NCI-H2196 (cell line): ENCODE data around the gene HUNK.
"Not testable (repeated sequence)": the region's sequence is repeated elsewhere in the genome, so short reads cannot be mapped to it uniquely, and the experiment has no call there.

ENCODE experiments used
- DNase-seq: peaks from one replicate; lab custom pipeline; 2025; ENCODE audit not compliant: unreplicated experiment; lab: John Stamatoyannopoulos, UW

HUNK gene

DNA sequence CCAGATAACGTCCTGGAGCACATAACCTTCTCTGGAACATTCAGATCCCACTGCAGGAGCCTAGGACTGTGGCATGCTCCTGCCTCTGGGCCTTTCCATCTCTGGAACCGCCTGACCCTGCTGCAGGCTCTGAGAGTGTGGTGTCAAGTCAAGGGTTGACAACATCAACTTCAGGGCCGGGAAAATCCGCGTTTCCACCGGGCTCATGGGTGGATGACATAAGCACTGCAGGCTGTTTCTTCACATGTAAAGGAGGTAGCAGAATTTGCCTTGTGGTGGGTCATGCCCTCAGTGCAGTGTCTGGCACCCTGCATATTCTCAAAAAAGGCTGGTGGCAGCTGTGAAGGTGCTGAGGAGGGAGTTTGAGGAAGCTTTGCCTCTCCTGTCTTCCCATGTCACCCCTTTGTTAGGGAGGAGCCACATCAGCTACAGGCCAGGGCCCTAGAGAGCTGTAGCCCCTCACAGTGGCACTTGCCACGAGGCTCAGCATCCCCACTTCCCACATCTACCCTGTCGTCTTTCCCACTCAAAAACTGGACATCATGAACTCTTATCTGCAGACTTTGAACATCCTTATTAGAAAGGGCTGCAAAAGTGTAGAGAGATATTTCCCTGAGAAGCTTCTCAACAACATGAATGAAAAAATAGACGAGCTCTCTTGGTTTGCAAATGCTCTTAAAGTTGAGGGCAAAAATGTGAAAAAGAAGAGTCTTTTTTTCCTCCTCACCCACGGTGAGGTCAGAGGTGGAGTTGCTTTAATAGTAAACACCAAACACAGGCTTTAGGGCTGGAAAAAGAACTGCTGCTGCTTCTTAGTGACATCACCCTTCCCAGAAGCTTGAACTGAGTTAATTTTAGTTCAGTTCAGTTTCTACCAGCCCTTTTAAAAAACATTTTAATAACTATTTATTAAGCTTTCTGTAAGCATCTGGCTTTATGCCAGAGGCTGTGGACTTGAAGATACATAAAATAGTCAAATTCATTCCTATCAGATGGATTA, 121.3 kb downstream of the HUNK start:
- no peak for DNase-seq

DNA sequence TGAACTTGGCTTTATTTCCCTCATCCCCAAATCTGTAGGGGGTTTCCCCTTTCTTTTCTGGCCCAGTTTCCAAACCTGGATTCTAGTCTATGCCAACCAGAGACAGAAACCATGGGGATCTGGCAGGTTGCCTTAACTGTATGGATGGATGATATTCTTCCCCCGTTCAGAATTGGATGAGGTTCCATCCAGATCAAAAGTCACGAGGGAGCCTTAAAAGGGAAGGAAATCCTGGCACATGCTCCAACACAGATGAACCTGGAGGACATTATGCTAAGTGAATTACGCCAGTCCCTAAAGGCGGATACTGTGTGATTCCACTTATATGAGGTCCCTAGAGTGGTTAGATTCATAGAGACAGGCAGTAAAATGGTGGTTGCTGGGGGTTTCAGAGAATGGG, 124.4 kb downstream of the HUNK start:
- no peak for DNase-seq

DNA sequence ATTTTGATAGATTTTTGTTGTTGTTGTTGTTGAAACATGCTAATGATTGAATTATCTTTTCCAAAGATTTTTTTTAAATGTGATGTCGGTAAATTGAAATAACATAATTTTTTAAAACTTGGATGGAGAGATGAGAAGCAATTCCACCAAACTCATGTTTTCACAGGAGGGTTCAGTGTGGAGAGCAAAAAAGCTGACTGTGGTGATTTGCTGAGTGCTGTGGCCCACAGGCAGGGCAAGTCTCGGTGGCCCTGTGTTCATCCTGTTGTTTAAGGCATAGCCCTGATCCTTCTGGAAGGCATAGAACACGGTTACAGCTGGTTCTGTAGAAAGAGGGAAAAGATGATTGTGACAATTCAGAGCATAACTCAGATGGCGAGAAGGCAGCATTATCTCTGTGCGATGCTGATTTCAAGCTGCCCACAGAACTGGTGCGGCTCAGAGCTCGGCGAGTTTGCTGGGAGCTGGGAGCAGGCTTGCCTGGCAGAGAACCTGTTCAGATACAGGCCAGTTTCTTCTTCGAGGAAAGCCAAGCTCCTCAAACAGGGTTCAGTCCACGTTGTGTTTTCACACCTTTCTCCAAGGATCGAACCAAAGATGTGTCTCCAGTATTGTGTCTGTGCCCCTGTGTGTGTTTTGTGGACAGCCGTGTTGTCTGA, 127.1 kb downstream of the HUNK start:
- no peak for DNase-seq

DNA sequence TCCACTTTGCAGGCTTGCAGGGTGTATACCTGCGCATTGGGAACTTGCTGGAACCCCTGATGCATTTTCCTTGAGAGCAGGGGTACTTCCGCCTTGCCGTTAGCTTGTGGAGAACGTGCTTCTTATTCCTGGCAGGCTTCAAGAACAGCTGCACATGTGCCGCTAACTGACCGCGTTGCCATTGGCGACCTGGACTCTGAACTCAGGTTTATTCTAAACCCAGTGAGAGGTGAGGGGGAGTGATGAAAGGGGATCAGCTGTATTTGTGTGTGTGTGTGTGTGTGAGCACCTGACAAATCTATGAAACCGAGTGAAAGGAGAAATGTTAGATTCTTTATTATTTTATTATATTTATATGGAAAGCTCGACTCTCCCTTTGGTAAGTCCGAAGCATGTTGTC, 128.6 kb downstream of the HUNK start:
- DNase-seq, result no peak

GRCh38 chr21:32003411-32003810, 130.6 kb downstream of the HUNK start:
- no peak for DNase-seq

DNA sequence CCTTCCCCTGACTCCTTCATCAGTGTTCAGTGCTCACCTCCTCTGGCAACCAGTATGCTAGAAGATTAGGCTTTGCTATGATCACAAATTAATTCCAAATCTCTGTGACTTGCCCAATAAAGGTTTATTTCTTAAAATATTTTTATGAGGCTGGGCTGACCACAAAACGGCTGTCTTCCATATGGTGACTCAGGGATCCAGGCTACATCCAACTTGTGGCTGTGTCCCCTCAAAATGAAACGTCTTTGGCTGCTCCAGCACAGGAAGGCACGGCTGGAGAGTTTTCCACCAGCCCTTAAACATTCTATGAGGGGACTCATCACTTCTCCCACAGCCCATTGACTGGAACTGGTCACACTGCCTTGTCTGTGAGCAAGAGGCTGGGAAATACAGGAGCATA, 131.5 kb downstream of the HUNK start:
- DNase-seq, result no peak

DNA sequence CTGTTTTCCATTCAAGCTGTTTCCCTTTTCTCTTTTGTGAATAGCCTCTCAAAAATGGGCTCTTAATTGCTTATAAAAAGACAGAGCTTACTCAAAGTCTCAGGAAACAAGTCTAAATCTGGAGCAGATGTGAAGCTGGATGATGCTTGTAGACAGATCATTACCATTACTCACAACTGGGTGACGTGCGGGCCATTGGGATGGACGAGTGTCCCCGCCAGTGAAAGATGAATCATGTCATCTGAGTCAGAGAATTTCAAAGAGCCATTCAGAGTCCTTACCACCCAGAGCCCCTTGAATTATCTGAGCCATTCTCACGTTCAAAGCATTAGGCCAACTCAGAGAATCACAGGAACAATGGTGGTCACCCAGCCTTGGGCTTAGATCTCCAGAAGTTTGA, 134.6 kb downstream of the HUNK start:
- no peak for DNase-seq

GRCh38 chr21:32008714-32009113, 135.9 kb downstream of the HUNK start:
- no peak for DNase-seq

- DNase-seq, result no peak
These were observed 136.4 kb downstream of the HUNK start for GRCh38 chr21:32009263-32009662.

GRCh38 chr21:32015461-32016139, 142.8 kb downstream of the HUNK start:
- DNase-seq, result no peak

DNA sequence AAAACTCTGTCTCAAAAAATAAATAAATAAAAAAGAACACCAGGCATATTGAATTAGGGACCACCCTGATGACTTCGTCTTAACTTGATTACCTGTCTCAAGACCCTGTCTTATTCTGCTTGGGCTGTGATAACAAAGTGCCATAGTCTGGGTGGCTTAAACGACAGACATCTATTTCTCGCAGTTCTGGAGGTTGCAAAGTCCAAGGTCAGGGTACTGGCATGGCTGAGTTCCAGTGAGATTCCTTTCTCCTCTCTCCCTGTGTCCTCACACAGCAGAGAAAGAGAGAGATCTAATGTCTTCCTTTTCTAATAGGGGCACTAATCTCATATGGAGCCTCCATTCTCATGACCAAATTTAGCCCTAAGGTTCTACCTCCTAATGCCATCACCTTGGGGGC, 145.6 kb downstream of the HUNK start:
- no peak for DNase-seq

DNA sequence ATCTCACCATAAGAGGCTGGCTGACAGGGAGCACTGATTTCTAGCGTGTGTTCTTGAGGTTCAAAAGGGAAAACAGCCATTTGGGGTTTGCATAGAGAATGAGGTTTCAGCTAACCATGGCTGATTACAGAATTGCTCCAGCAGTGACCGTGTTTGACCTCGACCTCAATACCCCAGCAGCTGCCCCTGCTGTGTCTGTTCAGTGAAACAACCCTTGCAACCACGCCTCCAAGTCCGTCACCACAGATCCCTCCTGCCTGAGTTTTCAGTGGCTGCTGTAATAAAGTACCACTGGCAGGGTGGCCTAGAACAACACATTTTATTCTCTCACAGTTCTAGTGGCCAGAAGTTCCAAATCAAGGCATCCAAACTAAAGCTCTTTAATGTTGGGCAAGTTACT, 147.7 kb downstream of the HUNK start:
- no peak for DNase-seq

DNA sequence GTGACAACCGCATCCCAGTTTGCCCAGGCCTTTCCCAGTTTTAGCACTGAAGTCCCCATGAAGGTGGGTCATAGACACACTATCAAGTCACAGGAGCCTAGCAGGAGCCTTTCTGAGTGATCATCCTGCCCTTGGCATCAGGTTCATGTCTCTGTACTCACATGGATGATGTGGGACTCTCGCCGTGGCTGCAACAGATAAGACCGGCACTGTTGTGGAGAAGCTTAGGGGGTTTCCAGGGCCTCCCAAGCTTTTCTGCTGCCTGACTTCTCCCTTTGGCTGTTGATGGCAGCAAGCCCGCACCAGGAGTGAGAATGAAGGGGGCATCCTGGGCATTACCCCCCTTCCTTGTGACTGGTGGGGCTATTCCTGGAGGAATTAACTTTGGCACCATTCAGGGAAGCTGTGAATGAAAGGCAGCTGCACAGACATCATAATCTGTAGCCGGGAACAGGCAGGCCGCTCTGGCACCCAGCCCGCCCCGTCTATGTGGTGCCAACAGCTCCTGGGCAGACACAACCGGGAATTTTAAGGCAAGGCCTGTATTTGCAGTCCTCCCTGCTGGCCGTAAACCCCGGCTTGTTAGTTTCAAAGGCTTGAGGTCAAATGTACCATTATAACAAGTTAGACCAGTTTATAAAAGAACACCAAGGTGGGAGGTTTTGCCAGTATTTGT, 148.6 kb downstream of the HUNK start:
- peak; percentile 69 for DNase-seq

GRCh38 chr21:32022146-32022545, 149.3 kb downstream of the HUNK start:
- no peak for DNase-seq

DNA sequence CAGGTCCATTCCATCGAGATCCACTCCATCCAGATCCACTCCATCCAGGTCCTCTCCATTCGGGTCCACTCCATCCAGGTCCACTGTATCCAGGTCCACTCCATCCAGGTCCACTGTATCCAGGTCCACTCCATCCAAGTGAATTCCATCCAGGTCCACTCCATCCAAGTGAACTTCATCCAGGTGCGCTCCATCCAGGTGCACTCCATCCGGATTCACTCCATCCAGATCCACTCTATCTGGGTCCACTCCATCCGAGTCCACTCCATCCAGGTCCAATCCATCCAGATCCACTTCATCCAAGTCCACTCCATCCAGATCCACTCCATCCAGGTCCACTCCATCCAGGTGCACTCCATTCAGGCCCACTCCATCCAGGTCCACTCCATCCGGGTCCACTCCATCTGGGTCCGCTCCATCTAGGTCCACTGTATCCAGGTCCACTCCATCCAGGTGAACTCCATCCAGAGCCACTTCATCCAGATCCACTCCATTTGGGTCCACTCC, 157.4 kb downstream of the HUNK start:
- no peak for DNase-seq

DNA sequence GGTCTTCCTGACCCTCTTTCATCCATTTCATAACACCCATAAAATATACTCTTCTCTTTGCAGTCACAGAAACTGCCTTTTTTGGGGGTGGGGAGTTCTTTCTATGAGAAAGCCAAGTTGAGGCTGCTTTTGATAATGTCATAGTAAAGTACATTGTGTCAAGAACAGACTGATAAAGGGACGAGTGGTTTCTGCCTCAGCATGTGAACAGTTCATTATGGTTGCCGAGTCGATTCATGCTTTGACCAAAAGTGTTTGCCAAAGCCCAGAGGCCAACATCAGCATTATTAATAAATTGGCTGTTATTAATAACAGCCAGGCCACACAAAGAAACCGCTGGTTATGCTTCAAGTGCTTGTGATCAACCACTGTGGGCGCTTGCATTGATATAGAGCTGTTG, 162.0 kb downstream of the HUNK start:
- DNase-seq, result no peak

DNA sequence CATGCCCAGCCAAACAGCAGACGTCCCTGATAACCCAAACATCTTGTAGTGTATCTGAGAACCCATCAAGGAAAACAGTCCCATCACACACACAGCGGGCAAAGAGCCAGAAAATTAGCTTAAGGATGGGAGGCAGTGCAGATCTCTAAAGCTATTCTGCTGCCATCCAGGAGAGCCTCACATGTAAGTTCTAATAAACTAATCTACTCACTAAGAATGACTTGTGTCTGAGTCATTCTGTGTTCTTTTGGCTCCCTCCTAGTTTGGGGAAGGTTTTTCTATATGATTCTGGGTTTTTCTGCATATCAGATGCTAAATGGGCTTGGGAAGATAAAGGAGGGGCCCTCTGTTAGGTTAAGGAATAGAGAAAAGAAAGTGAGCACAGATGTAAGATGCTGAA, 162.8 kb downstream of the HUNK start:
- no peak for DNase-seq

GRCh38 chr21:32036756-32037155, 163.9 kb downstream of the HUNK start:
- DNase-seq, result no peak

DNA sequence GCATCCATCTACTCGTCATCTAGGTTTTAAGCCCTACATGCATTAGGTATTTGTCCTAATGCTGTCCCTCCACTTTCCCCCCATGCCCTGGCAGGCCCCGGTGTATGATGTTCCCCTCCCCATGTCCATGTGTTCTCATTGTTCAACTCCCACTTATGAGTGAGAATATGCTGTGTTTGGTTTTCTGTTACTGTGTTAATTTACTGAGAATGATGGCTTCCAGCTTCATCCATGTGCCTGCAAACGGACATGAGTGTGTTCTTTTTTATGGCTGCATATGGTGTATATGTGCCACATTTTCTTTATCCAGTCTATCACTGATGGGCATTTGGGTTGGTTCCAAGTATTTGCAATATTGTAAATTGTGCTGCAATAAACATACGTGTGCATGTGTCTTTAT, 165.9 kb downstream of the HUNK start:
- not testable (repeated sequence) for DNase-seq

- DNase-seq, result no peak
These were observed 170.6 kb downstream of the HUNK start for GRCh38 chr21:32043458-32043857.
